Measurements from ENCODE around the gene TOM1L2.

GRCh38 chr17:17902376-17902775, 69.8 kb downstream of the TOM1L2 start:
- no peak for TF ChIP-seq CTCF (conservative IDR thresholded peaks at IDR 0.05; ENCODE audit: low read depth, low read length)
- TF ChIP-seq POLR2A (IDR thresholded peaks at IDR 0.05; ENCODE audit: low read depth, low read length), result no peak
- no peak for TF ChIP-seq MAFK (IDR thresholded peaks at IDR 0.05; ENCODE audit: low read depth, low read length)
- TF ChIP-seq ELK1 (IDR thresholded peaks at IDR 0.05; ENCODE audit: borderline replicate concordance, low read depth, low read length), result no peak
- TF ChIP-seq SMC3 (IDR thresholded peaks at IDR 0.05; ENCODE audit: low read depth, low read length), result no peak
- TF ChIP-seq MAZ (IDR thresholded peaks at IDR 0.05; ENCODE audit: borderline replicate concordance, low read depth, low read length), result no peak
- TF ChIP-seq RCOR1 (IDR thresholded peaks at IDR 0.05; ENCODE audit: insufficient replicate concordance, low read length), result no peak
- TF ChIP-seq RAD21 (IDR thresholded peaks at IDR 0.05; ENCODE audit: low read length), result no peak
- TF ChIP-seq RFX5 (IDR thresholded peaks at IDR 0.05; ENCODE audit: low read depth, low read length), result no peak
- TF ChIP-seq FOS (IDR thresholded peaks at IDR 0.05; ENCODE audit: low read depth, low read length), result no peak

Measured in IMR-90 (cell line).